HG03025 (cell line): ENCODE data around the gene FMNL2.

Experiments used
- ATAC-seq: cut with Tn5 transposase; IDR thresholded peaks from one replicate; pipeline ENCODE4 v1.9.1; 2021; ENCODE audit warnings: mild to moderate bottlenecking, moderate library complexity; ENCODE audit not compliant: unreplicated experiment, low FRiP score

The FMNL2 gene

DNA sequence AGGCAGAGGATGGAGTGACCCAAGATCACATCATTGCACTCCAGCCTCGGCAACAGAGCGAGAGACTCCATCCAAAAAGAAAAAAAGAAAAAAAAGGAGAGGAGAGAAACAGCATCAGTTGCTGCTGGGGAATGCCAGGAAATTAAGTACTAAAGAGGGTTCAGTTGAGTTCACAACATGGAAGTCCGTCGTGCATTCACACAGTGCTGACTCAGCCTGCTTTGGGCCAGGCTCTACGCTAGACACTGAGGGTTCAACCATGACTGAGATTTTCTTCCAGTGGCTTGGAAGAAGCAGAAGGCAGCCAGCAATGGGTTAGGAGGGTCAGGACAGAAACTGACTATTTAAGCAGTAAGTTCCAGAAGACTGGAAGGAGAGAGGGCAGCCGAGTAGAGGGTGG is 108.8 kb downstream of the FMNL2 start:
- ATAC-seq: no peak

DNA sequence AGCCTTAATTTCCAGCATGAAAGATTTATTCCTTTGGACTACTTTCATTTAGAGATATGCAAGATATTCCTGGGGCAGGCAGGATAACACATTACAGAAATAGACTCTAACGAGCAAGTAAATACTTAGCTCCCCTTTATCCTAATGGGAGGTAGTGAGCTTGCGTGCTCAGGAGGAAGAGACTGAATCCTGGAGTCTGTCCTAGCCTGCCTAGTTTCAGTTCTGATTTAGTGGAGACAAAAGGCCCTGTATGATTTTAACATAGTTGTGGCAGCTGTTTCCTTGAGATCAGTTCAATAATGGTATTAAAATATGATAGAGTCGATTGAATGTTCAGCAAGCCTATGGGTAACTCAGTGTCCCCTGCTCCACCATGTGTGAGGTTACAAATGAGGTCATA is 109.5 kb downstream of the FMNL2 start:
- ATAC-seq: no peak

- no peak for ATAC-seq
Observed at GRCh38 chr2:152445375-152445774, 110.4 kb downstream of the FMNL2 start.

GRCh38 chr2:152445791-152446201 is 110.8 kb downstream of the FMNL2 start:
- no peak for ATAC-seq

- ATAC-seq: no peak
Observed at GRCh38 chr2:152446213-152446612, 111.2 kb downstream of the FMNL2 start.

- ATAC-seq: no peak
Observed at GRCh38 chr2:152447897-152448296, 112.9 kb downstream of the FMNL2 start.

GRCh38 chr2:152448606-152449005 is 113.6 kb downstream of the FMNL2 start:
- ATAC-seq: no peak

DNA sequence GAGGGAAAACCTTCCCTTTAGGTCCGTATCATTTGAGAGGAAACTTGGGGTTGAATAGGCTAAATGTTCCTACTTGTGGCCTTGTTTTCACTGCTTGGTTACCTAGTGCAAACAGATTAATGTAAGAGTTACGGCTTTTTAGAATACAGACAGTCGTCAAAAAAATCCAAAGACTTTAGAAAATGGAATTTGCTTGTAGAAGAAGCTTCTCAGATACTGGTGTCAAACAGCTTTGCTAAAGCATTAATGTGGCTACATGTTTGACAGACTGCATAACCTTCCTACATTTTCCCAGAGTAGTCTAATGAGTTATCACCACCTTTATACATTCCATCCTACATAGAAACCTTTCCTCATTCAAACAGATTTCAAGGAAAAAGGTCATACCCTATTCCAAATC is 114.6 kb downstream of the FMNL2 start:
- no peak for ATAC-seq

DNA sequence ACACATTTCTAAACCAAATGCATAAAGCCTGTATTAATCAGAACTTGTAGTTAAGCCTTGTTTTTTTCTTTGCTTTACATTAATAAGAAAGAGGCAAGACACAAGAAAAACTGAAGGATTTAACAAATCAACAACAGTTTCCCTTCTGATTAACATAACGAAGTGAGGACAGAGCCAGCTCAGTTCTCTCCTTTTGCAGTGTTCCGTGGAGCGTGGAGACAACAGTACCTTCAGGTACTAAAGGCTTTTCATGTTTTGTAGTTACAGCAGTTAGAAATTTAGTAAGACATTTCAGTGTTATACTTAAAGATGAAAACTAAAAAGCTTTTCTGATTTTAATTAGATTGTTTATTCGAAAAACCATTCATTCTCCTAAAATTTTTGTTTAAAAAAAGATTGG is 115.2 kb downstream of the FMNL2 start:
- ATAC-seq: no peak

- ATAC-seq: no peak
Observed at GRCh38 chr2:152452256-152452973, 117.4 kb downstream of the FMNL2 start.

DNA sequence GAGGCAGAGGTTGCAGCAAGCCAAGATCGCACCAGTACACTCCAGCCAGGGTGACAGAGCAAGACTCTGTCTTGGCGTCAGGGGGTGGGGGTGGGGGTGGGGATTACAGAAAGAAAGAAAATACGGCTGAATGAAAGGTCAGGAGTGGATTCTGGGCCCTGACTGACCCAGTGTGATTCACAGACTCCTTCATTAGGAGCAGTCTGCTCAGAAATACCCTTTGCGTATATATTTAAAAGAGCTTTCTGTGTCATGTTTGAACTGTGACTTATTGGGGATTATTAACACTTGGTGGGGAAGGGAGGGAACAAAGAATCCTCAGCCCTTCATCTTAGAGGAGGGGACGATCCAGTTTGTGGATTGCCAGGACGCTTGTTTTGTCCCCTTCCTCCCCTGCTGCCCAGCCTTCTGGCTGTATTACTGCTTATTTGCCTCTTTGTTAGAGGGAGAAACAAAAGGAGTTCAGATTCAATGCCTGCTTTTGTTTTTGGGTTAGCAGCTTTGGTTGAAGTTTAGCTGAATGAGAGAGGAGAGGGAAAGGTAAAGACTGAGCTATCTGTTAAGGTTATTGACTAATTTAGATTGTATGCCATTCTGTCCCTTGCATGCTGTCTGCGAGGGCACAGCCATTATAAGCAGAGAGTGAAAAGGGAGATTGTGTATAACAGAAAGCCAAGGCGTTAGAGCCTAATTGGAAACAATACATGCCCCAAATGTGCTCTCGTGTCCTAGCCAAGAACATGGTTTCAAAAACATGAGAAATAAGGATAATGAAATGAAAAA is 118.3 kb downstream of the FMNL2 start:
- ATAC-seq: no peak

DNA sequence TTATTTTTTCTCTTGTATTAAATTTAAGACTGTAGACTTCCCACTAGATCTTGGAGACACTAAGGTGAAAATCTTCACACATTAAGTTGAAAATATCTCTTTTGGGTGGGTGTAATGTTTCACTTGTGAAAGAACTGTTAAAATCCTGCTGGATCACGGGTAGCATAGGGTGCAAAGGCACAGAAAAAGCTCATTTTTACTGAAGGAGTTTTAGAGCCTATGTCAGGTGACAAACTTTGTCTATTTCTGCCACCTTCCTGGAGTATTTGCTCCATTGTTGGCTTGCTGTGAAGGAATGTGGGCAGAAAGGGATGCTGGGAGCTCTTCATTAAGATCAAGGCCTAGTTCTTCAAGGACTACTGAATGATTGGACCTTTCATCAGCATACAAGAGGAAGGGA is 119.4 kb downstream of the FMNL2 start:
- no peak for ATAC-seq

DNA sequence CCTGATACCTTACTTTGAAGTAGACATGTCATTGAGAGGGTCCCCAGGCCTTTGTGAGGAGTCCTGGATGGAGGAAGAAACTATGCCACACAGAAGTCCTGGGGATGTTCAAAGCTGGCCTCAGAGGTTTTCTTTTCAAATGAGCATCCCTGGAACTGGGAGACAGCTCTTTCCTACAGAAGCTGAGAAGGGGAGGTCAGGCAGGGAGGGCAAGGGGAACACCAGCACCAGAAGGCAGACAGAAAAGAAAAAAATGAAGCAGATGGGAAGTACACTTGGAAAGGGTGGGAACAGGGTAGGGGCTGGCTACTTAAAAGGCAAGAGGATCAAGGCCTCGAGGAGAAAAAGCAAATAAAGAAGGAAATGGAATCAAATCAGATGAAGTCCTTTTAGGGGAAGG is 120.0 kb downstream of the FMNL2 start:
- ATAC-seq: no peak

DNA sequence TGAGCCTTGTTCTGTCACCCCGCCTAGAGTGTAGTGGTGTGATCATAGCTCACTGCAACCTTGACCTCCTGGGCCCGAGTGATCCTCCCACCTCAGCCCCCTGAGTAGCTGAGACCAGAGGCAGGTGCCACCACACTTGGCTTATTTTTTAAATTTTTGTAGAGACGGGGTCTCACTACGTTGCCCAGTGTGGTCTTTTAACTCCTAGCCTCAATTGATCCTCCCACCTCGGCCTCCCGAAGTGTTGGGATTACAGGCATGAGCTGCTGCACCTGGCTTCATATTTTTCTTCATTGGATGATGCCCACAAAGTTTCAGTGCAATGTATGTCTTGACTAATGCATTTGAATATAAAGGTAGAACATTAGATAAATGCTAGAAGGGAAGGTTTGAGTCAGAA is 120.8 kb downstream of the FMNL2 start:
- ATAC-seq: no peak

DNA sequence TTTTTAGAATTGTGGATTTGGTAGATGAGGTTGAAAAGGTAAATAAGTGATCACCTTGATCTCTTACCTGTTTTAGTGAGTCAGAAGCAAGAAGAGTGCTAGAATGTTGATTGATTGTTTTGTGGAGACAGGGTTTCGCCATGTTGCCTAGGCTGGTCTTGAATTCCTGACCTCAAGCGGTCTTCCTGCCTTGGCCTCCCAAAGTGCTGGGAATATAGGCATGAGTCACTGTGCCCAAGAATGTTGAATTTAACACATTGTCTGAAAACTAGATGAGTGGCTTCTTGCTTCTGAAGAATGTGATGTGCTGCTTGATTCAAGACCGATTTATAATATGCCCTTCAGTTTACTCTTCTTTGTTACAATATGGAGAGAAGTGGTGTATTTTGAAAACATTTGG is 121.3 kb downstream of the FMNL2 start:
- no peak for ATAC-seq

DNA sequence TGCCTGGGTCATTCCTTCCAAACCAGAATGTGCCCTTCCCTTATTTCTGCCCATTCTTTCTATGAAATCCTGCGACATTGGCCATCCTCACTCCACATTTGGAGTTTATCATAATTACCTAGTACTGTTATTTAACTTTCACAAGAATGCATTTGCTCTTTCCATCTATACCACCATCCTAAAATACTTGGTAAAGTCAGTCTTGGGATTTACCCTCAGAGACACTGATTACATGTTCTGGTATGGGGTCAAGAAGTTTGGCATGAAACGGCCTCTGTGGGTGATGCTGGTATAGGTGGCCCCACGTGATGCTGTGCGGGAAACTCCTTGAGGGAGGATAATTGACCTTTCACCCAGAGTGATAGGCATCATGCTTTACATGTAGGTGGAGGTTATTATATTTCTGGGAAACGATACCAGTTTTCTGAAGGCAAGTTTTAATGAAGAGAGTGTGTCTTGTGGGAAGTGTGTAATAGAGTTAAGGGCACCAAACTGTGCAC is 123.5 kb downstream of the FMNL2 start:
- ATAC-seq: no peak

GRCh38 chr2:152459091-152459490 is 124.1 kb downstream of the FMNL2 start:
- ATAC-seq: no peak

- no peak for ATAC-seq
Observed at GRCh38 chr2:152460567-152460966, 125.6 kb downstream of the FMNL2 start.

- ATAC-seq: no peak
Observed at GRCh38 chr2:152462120-152462519, 127.1 kb downstream of the FMNL2 start.

DNA sequence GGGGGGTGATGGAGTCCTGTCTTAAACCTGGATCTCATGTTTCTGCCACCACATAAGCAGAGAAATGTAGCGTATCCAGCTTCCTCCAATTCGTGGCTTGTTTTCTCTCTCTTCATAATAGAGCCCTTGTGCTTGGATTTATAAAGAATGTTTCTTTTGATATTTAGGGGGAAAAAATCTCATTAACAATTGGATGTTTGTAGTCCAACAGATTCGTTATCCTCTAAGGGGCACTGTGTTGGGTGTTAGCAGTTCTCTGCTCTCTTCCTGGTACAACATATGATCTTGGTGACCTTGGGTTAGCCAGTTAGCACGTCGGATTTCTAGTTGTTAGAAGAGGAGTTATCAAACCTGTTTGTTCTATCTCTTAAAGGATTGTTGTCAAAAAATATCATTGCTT is 127.8 kb downstream of the FMNL2 start:
- ATAC-seq: no peak

DNA sequence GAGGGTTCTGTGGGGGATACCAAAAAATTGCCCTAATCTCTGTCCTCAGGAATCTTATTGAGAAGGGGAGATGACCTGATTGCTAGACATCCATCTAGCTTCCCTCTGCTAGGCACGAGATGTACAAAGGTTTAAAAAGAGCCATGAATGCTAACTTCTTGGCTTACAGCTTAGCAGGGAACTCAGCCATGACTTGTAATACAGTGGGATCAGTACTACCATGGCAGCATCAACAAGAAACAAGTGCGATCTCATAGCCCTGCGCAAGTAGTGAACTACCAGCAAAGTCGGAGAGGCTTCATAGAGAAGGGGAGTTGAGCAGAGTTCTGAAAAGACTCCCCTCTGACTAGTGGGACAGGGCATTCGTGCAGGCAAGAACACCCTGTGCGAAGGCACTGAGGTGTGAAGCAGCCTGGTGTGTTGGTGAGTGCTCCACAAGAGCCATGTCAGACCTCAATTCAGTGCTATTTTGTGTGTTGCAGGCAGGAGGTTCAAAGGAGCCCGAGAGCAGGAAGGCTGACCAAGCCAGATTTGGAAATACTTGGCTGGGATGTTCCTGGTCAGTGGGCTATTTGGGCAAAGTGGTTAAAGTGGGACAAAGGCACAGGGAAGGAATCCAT is 130.0 kb downstream of the FMNL2 start:
- no peak for ATAC-seq
